ENCODE measurements around the gene VOPP1. TPM values are rescaled to one million over a fixed set of nuclear protein-coding genes. Genes with fewer than 3 reads are reported as not detected.
"Not testable (repeated sequence)": the region's sequence is repeated elsewhere in the genome, so short reads cannot be mapped to it uniquely, and the experiment has no call there.

The VOPP1 gene
- total RNA-seq, 1 donor from 2014 or later = 53.7 TPM

GRCh38 chr7:55515569-55516279 lies 56.6 kb downstream of the VOPP1 start:
- Histone ChIP-seq H3K27ac (no peak overlapping the region), H3K27me3 (no peaks in the 10 kb centered on the region), H3K9me3 (no peaks in the 10 kb centered on the region), H3K4me3 (no peak overlapping the region), H3K4me1 (peaks cover 6% of the 10 kb centered on the region), H3K36me3 (peaks cover 22% of the 10 kb centered on the region)
- ATAC-seq (no peak), DNase-seq (no peak)
- no peak for TF ChIP-seq CTCF (IDR thresholded peaks at IDR 0.05)
- intact Hi-C loops (cut with DNase I) = no loop called here

- no peak overlapping the region for H3K27ac ChIP-seq
- H3K36me3 ChIP-seq = peaks cover 22% of the 10 kb centered on the region
- no peak overlapping the region for H3K4me3 ChIP-seq
- no peaks in the 10 kb centered on the region for H3K27me3 ChIP-seq
- intact Hi-C loops (cut with DNase I) = no loop called here
- H3K9me3 ChIP-seq = no peaks in the 10 kb centered on the region
- DNase-seq (no peak), ATAC-seq (peak; percentile 17)
- H3K4me1 ChIP-seq = peaks cover 6% of the 10 kb centered on the region
- no peak for TF ChIP-seq CTCF (IDR thresholded peaks at IDR 0.05)
Measured at GRCh38 chr7:55514546-55515265, 57.6 kb downstream of the VOPP1 start.

DNA sequence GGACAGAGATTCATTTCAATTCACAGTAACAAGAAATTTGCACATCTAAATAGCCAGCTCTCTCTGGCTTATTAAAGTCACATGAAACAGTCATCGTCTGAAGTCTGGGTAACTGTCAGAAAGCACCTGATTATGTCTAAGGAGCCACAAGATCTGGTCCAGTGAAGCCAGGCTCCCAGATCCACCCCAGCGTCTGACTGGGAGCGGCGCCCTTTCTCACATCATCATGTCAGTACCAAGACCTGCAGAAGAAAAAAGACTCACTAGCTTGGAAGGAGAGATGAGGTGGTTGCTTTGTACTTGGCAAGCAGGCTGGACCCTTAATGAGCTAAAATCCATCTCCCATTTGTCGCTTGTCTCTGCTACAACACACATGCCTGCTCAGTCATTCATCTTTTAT lies 58.4 kb downstream of the VOPP1 start:
- intact Hi-C loops (cut with DNase I) = no loop called here
- ATAC-seq = no peak
- no peak overlapping the region for H3K4me3 ChIP-seq
- no peak overlapping the region for H3K27ac ChIP-seq
- peaks cover 6% of the 10 kb centered on the region for H3K4me1 ChIP-seq
- H3K27me3 ChIP-seq = no peaks in the 10 kb centered on the region
- no peak for DNase-seq
- peaks cover 20% of the 10 kb centered on the region for H3K36me3 ChIP-seq
- TF ChIP-seq CTCF (IDR thresholded peaks at IDR 0.05) = no peak
- no peaks in the 10 kb centered on the region for H3K9me3 ChIP-seq

GRCh38 chr7:55512635-55513191 lies 59.6 kb downstream of the VOPP1 start:
- TF ChIP-seq CTCF (IDR thresholded peaks at IDR 0.05) = no peak
- no peak overlapping the region for H3K27ac ChIP-seq
- DNase-seq = no peak

DNA sequence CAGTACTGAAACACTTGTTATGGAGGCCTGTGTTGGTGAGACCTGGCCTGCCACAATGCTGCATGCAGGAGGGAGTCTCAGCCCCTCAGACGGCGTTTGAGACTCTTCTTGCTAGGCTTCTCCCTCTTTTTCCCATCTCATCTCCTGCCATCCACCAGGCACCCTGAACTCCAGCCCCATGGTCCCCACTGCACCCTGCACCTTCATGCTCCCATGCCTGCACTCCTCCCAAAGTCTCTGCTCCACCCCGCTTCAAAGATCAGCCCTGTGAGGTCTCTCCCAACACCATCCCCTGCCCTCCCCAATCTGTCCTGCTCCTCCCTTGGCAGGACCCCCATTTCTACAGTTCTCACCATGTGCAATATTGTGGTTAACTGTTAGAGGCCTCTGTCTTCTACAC lies 61.7 kb downstream of the VOPP1 start:
- ATAC-seq (no peak), DNase-seq (no peak)
- intact Hi-C loops (cut with DNase I) = no loop called here
- Histone ChIP-seq H3K27me3 (no peaks in the 10 kb centered on the region), H3K36me3 (no peaks in the 10 kb centered on the region), H3K27ac (no peak overlapping the region), H3K9me3 (no peaks in the 10 kb centered on the region), H3K4me1 (peaks cover 1% of the 10 kb centered on the region), H3K4me3 (no peak overlapping the region)
- no peak for TF ChIP-seq CTCF (IDR thresholded peaks at IDR 0.05)

More at GRCh38 chr7:55512635-55513191, 59.6 kb downstream of the VOPP1 start:
- no peak overlapping the region for H3K4me3 ChIP-seq
- no peak for ATAC-seq
- H3K9me3 ChIP-seq = no peaks in the 10 kb centered on the region
- intact Hi-C loops (cut with DNase I) = no loop called here
- H3K4me1 ChIP-seq = peaks cover 6% of the 10 kb centered on the region
- no peaks in the 10 kb centered on the region for H3K27me3 ChIP-seq
- peaks cover 9% of the 10 kb centered on the region for H3K36me3 ChIP-seq

- ATAC-seq; H3K36me3 ChIP-seq; intact Hi-C loops (cut with DNase I); H3K9me3 ChIP-seq; H3K27ac ChIP-seq; DNase-seq; H3K27me3 ChIP-seq; H3K4me1 ChIP-seq; H3K4me3 ChIP-seq: not testable (repeated sequence)
Measured at GRCh38 chr7:55510206-55510605, 62.1 kb downstream of the VOPP1 start.
